ENCODE results near the gene TMEM225B. TPM values are rescaled to one million over a fixed set of nuclear protein-coding genes. Genes with fewer than 3 reads are reported as not detected.
"Not testable (repeated sequence)": the region's sequence is repeated elsewhere in the genome, so short reads cannot be mapped to it uniquely, and the experiment has no call there.

The TMEM225B gene, protein sequence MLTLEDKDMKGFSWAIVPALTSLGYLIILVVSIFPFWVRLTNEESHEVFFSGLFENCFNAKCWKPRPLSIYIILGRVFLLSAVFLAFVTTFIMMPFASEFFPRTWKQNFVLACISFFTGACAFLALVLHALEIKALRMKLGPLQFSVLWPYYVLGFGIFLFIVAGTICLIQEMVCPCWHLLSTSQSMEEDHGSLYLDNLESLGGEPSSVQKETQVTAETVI
- total RNA-seq (1 to 10 TPM; 1.0 TPM), total RNA-seq (0 to 1.00 (median 0.24) reads per million in 172 experiments)
- 0.66 TPM for polyA plus RNA-seq (2013, experiment 1 of 2)
- 1.1 TPM for polyA plus RNA-seq (2013, experiment 2 of 2)

DNA sequence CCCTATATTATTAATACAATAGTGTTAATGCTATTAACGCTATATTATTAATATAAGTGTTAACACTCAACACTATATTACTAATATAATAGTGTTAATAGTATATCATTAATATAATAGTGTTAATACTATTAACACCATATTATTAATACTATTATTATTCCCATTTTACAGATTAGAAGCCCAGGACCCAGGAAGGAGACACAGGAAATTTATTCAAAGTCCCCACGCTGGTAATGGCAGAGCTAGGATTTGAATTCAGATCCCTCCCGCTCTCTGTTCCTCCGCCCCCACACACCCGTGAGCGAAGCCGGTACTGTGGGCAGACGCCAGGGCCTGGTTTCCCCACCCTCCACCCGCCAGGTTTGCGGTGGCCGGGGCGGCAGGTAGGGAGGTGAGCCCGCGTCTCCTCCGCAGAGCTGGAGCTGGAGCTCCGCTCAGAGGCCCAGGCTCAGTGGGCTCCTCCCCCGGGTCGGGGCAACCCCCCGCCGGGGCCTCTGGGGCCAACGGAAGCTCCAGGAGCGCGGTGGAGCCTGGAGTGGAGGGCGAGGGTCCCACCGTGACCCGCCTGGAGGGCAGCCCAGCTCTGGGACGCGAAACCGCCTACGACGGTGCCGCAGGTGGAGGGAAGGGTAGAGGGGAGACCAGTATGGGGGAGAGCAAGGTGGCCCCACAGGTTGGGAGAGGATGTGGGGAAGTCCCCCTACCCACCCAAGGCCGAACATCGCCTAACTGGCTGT lies at the start of gene TMEM225B:
TSS of gene TMEM225B (plus strand) at position 506 of the 740 bp plus-strand sequence. CDS start 6,122 bp downstream, outside the sequence.
- intact Hi-C loops (cut with DNase I, micrococcal nuclease) = no loop called here
- TF ChIP-seq, protein P1, sequence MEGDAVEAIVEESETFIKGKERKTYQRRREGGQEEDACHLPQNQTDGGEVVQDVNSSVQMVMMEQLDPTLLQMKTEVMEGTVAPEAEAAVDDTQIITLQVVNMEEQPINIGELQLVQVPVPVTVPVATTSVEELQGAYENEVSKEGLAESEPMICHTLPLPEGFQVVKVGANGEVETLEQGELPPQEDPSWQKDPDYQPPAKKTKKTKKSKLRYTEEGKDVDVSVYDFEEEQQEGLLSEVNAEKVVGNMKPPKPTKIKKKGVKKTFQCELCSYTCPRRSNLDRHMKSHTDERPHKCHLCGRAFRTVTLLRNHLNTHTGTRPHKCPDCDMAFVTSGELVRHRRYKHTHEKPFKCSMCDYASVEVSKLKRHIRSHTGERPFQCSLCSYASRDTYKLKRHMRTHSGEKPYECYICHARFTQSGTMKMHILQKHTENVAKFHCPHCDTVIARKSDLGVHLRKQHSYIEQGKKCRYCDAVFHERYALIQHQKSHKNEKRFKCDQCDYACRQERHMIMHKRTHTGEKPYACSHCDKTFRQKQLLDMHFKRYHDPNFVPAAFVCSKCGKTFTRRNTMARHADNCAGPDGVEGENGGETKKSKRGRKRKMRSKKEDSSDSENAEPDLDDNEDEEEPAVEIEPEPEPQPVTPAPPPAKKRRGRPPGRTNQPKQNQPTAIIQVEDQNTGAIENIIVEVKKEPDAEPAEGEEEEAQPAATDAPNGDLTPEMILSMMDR (IDR thresholded peaks at IDR 0.05) = no peak
- no peak within 1 kb of the TSS for H3K27ac Mint-ChIP-seq
- Histone ChIP-seq H3K36me3 (ENCODE audit: insufficient read depth, low read length) (no peaks in the 10 kb centered on the region), H3K4me1 (ENCODE audit: insufficient read depth, low read length) (no peaks in the 10 kb centered on the region), H3K9me3 (ENCODE audit: control insufficient read depth in 1 of 2, insufficient read depth in 1 of 2, low read length in 2 of 2) (peaks cover 0 to 6% of the 10 kb centered on the region in 2 experiments), H3K27me3 (ENCODE audit: control insufficient read depth in 1 of 2, insufficient read depth in 2 of 2, low read length in 2 of 2) (no peaks in the 10 kb centered on the region), H3K27ac (ENCODE audit: low read depth in 1 of 2, low read length in 2 of 2) (no peak within 1 kb of the TSS), H3K4me3 (ENCODE audit: low read length) (no peak within 1 kb of the TSS)
- H3K4me3 Mint-ChIP-seq = no peak within 1 kb of the TSS
- CTCF ChIA-PET = no interaction called here
- H3K27me3 Mint-ChIP-seq = no peaks in the 10 kb centered on the region
- POLR2A ChIA-PET = no interaction called here
- no peaks in the 10 kb centered on the region for H3K4me1 Mint-ChIP-seq (ENCODE audit: low read depth)
- DNase-seq (peak in 1 of 14 experiments; percentile 35), ATAC-seq (ENCODE audit: poor library complexity) (no peak)
- H3K36me3 Mint-ChIP-seq (ENCODE audit: low read depth) = no peaks in the 10 kb centered on the region
- H3K9me3 Mint-ChIP-seq = no peaks in the 10 kb centered on the region

DNA sequence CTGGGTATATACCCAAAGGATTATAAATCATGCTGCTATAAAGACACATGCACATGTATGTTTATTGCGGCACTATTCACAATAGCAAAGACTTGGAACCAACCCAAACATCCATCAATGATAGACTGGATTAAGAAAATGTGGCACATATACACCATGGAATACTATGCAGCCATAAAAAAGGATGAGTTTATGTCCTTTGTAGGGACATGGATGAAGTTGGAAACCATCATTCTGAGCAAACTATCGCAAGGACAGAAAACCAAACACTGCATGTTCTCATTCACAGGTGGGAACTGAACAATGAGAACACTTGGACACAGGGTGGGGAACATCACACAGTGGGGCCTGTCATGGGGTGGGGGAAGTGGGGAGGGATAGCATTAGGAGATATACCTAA lies 48.5 kb upstream of the TMEM225B start:
- H3K27me3 Mint-ChIP-seq; H3K27ac ChIP-seq (ENCODE audit: low read depth in 1 of 2, low read length in 2 of 2); H3K27me3 ChIP-seq (ENCODE audit: control insufficient read depth in 1 of 2, insufficient read depth in 2 of 2, low read length in 2 of 2); DNase-seq; H3K4me3 ChIP-seq (ENCODE audit: low read length); CTCF ChIA-PET; ATAC-seq (ENCODE audit: poor library complexity); H3K9me3 Mint-ChIP-seq; POLR2A ChIA-PET; intact Hi-C loops (cut with DNase I, micrococcal nuclease); H3K9me3 ChIP-seq (ENCODE audit: control insufficient read depth in 1 of 2, insufficient read depth in 1 of 2, low read length in 2 of 2): not testable (repeated sequence)
- peaks cover 22% of the 10 kb centered on the region for H3K36me3 ChIP-seq (ENCODE audit: insufficient read depth, low read length)
- Mint-ChIP-seq H3K36me3 (ENCODE audit: low read depth) (peaks cover 60% of the 10 kb centered on the region), H3K4me1 (ENCODE audit: low read depth) (peaks cover 47% of the 10 kb centered on the region), H3K4me3 (peak overlapping the region; percentile 81), H3K27ac (peak overlapping the region; percentile 55)
- peaks cover 20% of the 10 kb centered on the region for H3K4me1 ChIP-seq (ENCODE audit: insufficient read depth, low read length)

DNA sequence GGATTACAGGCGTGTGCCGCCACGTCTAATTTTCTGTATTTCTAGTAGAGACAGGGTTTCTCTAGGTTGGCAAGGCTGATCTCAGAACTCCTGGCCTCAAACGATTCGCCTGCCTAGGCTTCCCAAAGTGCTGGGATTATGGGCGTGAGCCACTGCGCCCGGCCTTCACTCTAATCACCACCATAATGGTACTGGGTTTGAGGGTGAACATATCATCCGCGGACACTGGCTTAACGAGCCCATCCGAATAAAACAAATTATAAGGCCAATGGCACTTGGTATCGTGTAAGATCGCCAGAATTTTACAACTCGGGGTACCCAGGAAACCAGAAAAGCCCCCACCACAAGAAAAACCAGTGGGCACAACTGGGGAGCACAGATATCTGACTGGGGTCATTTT lies 46.7 kb upstream of the TMEM225B start:
- H3K27ac ChIP-seq (ENCODE audit: low read depth in 1 of 2, low read length in 2 of 2) = peak overlapping the region; percentile 86 to 92
- H3K4me1 ChIP-seq (ENCODE audit: insufficient read depth, low read length) = peaks cover 28% of the 10 kb centered on the region
- ATAC-seq (ENCODE audit: poor library complexity) = no peak
- peak overlapping the region; percentile 80 for H3K27ac Mint-ChIP-seq
- POLR2A ChIA-PET = interaction anchor here (0.6 to 1.3 kb wide), 7 partner anchors 28 to 176 kb away, joined by 3 to 24 read pairs (median 5); partner anchors contain the start of genes ZKSCAN5, ZNF394 and ZSCAN25
- no peak for DNase-seq
- H3K36me3 ChIP-seq (ENCODE audit: insufficient read depth, low read length) = peaks cover 40% of the 10 kb centered on the region
- H3K36me3 Mint-ChIP-seq (ENCODE audit: low read depth) = peaks cover 64% of the 10 kb centered on the region
- TF ChIP-seq, protein P1 (IDR thresholded peaks at IDR 0.05) = no peak
- no peaks in the 10 kb centered on the region for H3K27me3 ChIP-seq (ENCODE audit: control insufficient read depth in 1 of 2, insufficient read depth in 2 of 2, low read length in 2 of 2)
- intact Hi-C loops (cut with DNase I, micrococcal nuclease) = loop anchor here in 1 of 2 experiments (10.0 kb wide), 1 partner anchor 227 kb away; the partner anchor contains the start of gene ARPC1A
- peaks cover 56% of the 10 kb centered on the region for H3K4me1 Mint-ChIP-seq (ENCODE audit: low read depth)
- peak overlapping the region; percentile 92 for H3K4me3 Mint-ChIP-seq
- H3K9me3 ChIP-seq (ENCODE audit: control insufficient read depth in 1 of 2, insufficient read depth in 1 of 2, low read length in 2 of 2) = no peaks in the 10 kb centered on the region
- peak overlapping the region; percentile 97 for H3K4me3 ChIP-seq (ENCODE audit: low read length)
- H3K27me3 Mint-ChIP-seq = no peaks in the 10 kb centered on the region
- CTCF ChIA-PET = no interaction called here
- H3K9me3 Mint-ChIP-seq = peaks cover 4% of the 10 kb centered on the region
